Effector CD8-positive, alpha-beta T cell (primary cell): ENCODE measurements around the gene SRRM4.

Experiments
- DNase-seq: peaks from one replicate; lab custom pipeline; 2025; lab: John Stamatoyannopoulos, UW

SRRM4 gene

GRCh38 chr12:119118625-119119024 lies 137.3 kb downstream of the SRRM4 start:
- DNase-seq = no peak

- no peak for DNase-seq
Observed at GRCh38 chr12:119122047-119122446, 140.7 kb downstream of the SRRM4 start.

GRCh38 chr12:119122751-119123150 lies 141.4 kb downstream of the SRRM4 start:
- no peak for DNase-seq

- no peak for DNase-seq
Observed at GRCh38 chr12:119128527-119128926, 147.2 kb downstream of the SRRM4 start.

DNA sequence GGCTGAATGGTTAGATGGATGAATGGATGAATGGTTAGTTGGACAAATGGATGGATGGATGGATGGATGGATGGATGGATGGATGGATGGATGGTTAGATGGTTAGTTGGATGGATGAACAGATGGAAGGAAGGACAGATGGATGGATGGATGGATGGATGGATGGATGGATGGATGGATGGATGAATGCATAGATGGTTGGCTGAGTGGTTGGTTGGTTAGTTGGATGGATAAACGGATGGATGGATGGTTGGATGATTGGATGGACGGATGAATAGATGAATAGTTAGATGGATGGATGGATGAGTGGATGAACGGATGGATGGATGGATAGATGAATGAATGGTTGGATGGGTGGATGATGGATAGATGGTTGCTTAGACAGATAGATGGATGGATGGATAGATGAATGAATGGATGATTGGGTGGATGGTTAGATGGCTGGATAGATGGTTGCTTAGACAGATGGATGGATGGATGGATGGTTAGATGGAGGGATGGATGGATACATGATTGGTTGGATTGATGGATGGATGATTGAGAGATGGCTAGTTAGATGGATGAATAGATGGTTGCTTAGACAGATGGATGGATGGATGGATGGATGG lies 148.6 kb downstream of the SRRM4 start:
- no peak for DNase-seq

DNA sequence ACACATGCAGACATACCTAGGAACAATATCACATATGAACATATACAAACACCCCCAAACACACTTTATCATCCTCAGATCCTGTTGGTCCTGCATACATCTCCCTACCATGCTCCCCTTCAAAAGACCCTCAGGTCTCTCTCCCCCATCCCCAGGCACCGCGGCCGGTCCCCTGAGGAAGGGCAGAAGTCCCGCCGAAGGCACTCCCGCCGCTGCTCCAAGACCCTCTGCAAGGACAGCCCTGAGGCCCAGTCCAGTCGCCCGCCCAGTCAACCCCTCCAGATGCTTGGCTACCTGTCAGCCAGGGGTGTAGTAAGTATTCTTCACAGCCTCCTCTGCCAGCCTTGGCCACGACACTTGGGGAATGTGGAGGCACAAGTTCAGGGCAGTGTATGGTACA lies 149.2 kb downstream of the SRRM4 start:
- DNase-seq = no peak

- no peak for DNase-seq
Observed at GRCh38 chr12:119134284-119135072, 153.1 kb downstream of the SRRM4 start.

GRCh38 chr12:119136811-119137410 lies 155.6 kb downstream of the SRRM4 start:
- DNase-seq = no peak

DNA sequence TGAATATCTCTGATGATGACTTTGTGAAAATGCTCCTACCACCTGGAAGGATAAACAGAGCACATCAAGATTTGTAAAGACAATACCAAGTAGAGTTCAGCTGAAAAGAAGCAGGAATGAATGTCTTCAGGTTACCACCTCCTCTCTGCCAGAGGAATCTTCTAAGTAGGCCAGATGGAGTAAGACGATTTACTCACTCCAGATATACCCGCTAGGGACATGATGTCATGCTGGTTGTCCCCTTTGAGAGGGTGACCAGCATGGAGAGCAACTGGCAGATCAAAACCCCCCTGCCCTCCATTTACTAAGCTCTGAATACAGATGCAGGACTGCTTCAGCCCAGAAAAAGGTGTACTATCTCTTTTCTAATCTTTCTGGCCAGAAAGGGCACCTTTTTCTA lies 158.1 kb downstream of the SRRM4 start:
- DNase-seq = no peak

DNA sequence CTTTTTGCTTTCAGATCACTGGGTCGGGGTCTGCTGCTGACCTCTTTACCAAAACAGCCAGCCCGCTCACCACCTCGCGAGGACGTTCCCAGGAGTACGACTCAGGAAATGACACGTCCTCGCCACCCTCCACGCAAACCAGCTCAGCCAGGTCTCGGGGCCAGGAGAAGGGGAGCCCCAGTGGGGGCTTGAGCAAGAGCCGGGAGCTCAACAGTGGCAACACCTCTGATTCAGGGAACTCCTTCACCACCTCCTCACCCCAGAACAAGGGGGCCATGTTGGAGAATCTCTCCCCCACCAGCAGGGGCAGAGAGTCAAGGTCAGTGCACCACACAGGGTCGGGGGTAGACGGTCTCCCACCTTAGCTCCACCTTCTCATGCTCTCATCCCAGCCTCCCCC lies 164.0 kb downstream of the SRRM4 start:
- DNase-seq = no peak

- no peak for DNase-seq
Observed at GRCh38 chr12:119147847-119148448, 166.6 kb downstream of the SRRM4 start.

DNA sequence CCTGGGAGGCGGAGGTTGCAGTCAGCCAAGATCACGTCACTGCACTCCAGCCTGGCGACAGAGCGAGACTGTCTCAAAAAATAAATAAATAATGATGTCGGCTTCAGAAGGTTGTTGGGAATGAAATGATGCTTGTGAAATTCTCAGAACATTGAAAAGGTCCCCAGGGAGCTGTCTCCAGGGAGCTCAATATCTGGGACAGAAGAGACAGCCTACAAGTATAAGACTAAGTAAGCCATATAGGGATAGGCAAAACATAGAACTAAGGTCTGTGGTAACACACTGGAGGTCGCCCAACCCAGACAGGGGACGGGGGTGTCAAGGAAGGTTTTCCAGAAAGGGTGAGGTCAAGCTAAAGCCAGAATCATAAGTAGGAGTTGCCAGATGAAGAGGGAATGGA lies 167.9 kb downstream of the SRRM4 start:
- no peak for DNase-seq

- no peak for DNase-seq
Observed at GRCh38 chr12:119151445-119152026, 170.2 kb downstream of the SRRM4 start.

DNA sequence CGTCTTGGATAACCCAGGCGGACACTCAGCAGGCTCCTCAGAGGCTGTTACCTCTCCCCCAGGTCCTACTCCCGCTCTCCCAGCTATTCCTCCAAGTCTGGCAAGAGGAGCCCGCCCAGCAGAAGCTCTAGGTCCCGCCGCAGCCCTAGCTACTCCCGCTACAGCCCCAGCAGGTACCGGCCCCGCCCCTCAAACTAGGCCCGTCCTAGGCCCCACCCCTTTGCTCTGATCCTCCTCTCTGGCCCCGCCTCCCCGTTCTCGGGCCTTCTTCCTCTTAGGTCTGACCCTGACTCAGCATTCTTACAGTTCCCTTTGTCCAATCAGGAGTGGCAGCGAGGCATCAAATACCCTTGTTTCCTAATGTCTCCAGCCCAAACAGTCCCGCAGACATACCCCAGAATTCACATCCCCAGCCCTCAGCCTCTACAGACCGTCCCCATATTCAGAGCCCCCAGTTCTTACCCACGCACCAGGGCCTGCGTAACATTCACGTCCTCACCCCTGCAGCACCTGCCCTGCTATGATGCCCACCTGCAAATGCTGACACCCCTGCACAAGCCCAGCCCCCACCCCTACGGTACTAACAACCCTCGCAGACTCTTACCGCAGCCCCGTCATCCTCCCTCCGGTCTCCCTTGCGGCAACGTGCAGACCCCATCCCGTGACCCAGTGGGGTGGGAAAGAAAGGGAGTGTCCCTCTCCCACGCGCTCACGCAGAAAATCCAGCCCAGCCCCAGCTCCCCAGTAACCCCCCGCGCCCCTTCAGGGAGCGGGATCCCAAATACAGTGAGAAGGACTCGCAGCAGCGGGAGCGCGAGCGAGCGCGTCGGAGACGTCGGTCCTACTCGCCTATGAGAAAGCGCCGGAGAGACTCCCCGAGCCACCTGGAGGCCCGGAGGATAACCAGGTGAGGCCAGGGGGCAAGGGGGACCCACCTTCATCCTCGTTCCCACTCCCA lies 172.4 kb downstream of the SRRM4 start:
- DNase-seq = no peak

DNA sequence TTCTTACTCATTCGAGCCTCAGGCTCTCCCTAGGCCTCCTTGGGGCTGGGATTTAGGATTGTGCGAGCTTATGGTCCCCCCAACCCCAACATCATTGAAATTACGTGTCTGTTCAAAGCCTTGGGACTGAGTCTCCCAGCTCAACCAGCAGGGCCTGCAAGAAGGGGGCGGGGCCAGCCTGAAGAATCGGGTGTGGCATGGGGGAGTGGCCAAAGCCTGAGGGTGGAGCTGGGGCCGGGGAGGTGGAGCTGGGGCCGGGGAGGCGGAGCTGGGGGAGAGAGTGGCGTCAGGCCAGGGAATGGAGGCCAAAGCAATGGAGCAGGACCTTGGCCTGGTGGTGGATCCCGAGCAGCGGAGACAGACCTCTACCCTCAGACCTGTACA lies 173.1 kb downstream of the SRRM4 start:
- no peak for DNase-seq

DNA sequence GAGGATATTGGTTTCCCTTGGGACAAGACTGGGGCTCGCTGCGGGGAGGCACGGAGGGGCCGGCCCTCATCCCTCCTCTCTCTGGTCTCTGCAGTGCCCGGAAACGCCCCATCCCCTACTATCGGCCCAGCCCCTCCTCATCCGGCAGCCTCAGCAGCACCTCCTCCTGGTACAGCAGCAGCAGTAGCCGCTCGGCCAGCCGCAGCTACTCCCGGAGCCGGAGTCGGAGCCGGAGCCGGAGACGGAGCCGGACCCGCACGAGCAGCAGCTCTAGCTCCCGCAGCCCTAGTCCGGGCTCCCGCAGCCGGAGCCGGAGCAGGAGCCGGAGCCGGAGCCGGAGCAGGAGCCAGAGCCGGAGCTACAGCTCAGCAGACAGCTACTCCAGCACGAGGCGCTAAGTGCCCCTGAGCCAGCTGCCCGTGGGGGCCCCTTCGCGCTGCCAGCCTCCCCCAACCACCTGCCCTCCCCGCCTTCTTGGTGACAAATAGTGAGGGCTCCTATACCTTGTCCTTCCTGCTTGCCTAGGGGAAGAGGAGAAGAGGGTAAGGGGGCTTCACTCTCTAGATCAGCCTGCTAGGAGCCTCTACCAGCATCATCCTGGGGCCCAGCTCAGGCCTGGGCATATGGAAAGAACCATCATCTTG lies 175.2 kb downstream of the SRRM4 start:
- DNase-seq = no peak

DNA sequence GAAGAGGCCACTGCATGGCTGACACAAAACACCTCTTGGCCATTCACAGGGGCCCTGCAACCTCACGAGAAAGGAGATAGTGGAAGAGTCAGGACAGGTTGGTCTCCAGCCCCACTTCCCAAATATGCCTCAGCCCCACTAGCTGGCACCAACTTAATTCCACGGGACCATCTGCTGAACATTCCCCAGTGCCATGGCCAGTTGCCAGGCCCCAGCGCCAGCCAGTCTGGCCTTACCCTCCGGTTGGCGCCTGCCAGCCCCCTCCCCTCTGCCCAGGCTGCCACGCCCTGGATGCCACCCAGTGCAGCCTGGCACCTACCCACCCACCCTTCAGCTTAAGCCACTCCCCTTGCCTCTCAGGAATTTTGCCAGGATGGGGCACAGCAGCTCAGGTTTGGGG lies 176.2 kb downstream of the SRRM4 start:
- no peak for DNase-seq

GRCh38 chr12:119157978-119158377 lies 176.6 kb downstream of the SRRM4 start:
- DNase-seq = no peak

DNA sequence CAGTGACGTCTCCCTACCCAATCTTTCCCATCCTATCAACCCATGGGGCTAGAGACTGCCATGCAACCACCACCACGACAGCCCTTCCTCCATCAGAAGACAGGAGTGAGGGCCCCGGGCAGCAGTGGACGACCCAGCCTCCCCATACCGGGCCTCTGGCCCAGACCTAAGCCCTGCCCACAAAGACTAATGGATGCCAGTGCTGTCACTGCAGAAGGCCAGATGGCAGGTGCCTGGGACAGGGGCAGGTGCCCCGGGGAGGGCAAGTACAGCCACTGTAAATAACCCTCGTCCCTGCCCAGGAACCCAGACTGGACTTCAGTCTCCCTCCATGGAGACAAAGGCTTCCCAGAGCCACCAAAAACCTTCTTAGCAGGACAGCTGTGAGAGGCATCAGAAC lies 177.1 kb downstream of the SRRM4 start:
- DNase-seq = no peak

- DNase-seq = no peak
Observed at GRCh38 chr12:119159844-119160243, 178.5 kb downstream of the SRRM4 start.

DNA sequence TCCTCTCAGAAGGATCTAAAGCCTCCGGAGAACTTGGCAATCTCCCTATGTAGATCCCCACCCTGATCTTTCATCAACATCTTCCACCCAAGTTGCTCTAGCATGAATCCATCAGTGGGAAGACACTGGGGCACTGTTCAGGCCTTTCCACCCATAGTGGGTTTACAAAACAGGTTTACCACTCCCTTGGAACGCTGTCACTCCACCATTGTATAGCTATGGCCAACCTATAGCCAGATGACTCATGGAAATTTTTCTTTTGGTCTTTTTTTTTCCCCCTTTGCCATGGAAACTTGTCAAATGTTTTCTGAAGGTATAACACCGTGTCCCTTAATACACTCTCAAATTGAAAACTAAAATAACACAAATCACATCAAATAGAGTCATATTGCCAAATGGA lies 186.6 kb downstream of the SRRM4 start:
- no peak for DNase-seq
